ENCODE data around the gene ATXN1. TPM values are rescaled to one million over a fixed set of nuclear protein-coding genes. Genes with fewer than 3 reads are reported as not detected.

Gene ATXN1
- total RNA-seq, 1 experiment from 2014 or later = 5.6 TPM

DNA sequence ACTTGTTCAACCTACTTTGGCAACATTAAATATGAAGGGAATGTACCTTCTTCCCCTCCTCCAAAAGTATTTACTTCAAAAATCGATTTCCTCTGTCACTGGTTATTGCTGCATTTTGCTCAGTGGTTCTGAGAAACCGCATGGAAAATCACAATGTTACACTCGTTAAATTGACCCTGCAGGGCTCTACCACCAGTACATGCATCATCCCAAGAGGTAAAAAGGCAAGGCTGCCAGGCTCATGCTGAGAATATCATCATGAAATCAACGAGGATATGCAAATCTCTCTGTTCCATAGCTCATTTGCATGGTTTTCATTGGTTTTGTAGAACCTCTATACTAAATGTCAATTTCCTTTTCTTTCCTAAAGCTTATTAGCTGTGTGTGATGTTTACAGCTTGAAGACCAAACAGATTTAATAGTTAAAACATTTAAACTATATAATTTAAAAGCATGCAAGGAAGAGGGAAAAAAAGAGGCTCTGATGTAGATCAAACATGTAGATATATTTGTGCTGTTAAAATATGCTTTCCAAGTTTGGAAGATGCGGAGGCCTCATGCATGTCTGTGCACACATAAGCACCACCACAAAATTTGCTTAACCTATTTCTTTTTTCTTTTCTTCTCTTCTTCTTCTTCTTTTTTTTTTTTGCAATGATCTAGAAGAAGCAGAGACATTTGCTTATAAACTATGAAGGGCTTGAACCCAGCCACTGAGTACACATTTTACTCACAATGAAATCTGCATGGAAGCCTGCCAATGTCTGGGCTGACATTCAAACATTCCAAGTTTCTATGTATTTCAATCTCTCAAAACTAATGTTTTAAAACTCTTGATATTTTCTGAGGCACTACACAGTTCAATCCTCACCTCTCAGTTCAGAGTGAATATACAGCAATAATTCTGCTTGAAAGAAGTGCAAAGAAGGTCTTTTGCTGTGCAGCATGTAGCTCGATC, 328.9 kb downstream of the ATXN1 start:
- no peak overlapping the region for H3K9ac ChIP-seq (ENCODE audit: extremely low read depth, insufficient read length, low read length)
- H4K20me1 ChIP-seq (ENCODE audit: control insufficient read depth, insufficient read depth, insufficient read length) = no peaks in the 10 kb centered on the region
- no peaks in the 10 kb centered on the region for H3K9me3 Mint-ChIP-seq
- no peaks in the 10 kb centered on the region for H3K27me3 ChIP-seq (ENCODE audit: insufficient read depth, low read length)
- H2BK120ac ChIP-seq (ENCODE audit: low read depth, low read length, poor library complexity, severe bottlenecking) = no peak overlapping the region
- no peak overlapping the region for H3T11ph ChIP-seq (ENCODE audit: low read length)
- H4K5ac ChIP-seq (ENCODE audit: insufficient read length, low read depth, low read length) = no peak overlapping the region
- H3K79me1 ChIP-seq (ENCODE audit: insufficient read depth, low read depth, low read length, poor library complexity, severe bottlenecking) = no peaks in the 10 kb centered on the region
- no peaks in the 10 kb centered on the region for H3K27me3 Mint-ChIP-seq (ENCODE audit: low read depth)
- no peak overlapping the region for H2BK12ac ChIP-seq (ENCODE audit: insufficient read length, low read depth, low read length)
- H3K4me1 Mint-ChIP-seq = peaks cover 0 to 6% of the 10 kb centered on the region in 2 experiments; a peak in 1 of 4 replicates
- no peak overlapping the region for H3K4ac ChIP-seq (ENCODE audit: low read depth, low read length)
- peaks cover 2% of the 10 kb centered on the region; the same call in 1 of the 2 replicates for H3K4me1 ChIP-seq (ENCODE audit: insufficient read depth, low read length)
- H3K4me3 Mint-ChIP-seq = no peak overlapping the region
- no peak overlapping the region for H3K56ac ChIP-seq (ENCODE audit: insufficient read length, low read depth, low read length)
- H3K79me2 ChIP-seq (ENCODE audit: insufficient read depth, low read length) = no peaks in the 10 kb centered on the region
- no CpG with 5 or more reads among the region's 6 CpGs for WGBS (ENCODE audit: extremely low coverage, insufficient read length, low lambda C conversion rate)
- no peak overlapping the region for H3K23ac ChIP-seq (ENCODE audit: insufficient read length, low read depth, low read length)
- H3K36me3 Mint-ChIP-seq (ENCODE audit: insufficient read depth in 1 of 3, low read depth in 3 of 3) = no peaks in the 10 kb centered on the region
- H3K14ac ChIP-seq (ENCODE audit: insufficient read depth, low read length) = no peak overlapping the region
- no peaks in the 10 kb centered on the region for H3K23me2 ChIP-seq (ENCODE audit: insufficient read length, low read depth, low read length, poor library complexity, severe bottlenecking)
- no peak overlapping the region for H3K18ac ChIP-seq (ENCODE audit: insufficient read length, low read depth, low read length)
- H2AFZ ChIP-seq (ENCODE audit: low read length) = no peak overlapping the region
- DNase-seq = no peak
- TF ChIP-seq, protein P1, sequence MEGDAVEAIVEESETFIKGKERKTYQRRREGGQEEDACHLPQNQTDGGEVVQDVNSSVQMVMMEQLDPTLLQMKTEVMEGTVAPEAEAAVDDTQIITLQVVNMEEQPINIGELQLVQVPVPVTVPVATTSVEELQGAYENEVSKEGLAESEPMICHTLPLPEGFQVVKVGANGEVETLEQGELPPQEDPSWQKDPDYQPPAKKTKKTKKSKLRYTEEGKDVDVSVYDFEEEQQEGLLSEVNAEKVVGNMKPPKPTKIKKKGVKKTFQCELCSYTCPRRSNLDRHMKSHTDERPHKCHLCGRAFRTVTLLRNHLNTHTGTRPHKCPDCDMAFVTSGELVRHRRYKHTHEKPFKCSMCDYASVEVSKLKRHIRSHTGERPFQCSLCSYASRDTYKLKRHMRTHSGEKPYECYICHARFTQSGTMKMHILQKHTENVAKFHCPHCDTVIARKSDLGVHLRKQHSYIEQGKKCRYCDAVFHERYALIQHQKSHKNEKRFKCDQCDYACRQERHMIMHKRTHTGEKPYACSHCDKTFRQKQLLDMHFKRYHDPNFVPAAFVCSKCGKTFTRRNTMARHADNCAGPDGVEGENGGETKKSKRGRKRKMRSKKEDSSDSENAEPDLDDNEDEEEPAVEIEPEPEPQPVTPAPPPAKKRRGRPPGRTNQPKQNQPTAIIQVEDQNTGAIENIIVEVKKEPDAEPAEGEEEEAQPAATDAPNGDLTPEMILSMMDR (conservative IDR thresholded peaks at IDR 0.05) = no peak
- H2AK5ac ChIP-seq (ENCODE audit: insufficient read length, low read length) = no peak overlapping the region
- no peak overlapping the region for H4K91ac ChIP-seq (ENCODE audit: insufficient read length, low read depth, low read length)
- H3K27ac ChIP-seq (ENCODE audit: insufficient read length, low read depth, low read length) = no peak overlapping the region
- no peak overlapping the region for H3K4me2 ChIP-seq (ENCODE audit: insufficient read depth, insufficient read length, low read length)
- H3K9me3 ChIP-seq (ENCODE audit: control insufficient read depth, low read depth, low read length) = no peaks in the 10 kb centered on the region
- H4K8ac ChIP-seq (replicated peaks; ENCODE audit: insufficient read length, low read depth, low read length) = no peak overlapping the region
- no peak overlapping the region for H2BK20ac ChIP-seq (ENCODE audit: low read depth, low read length, poor library complexity, severe bottlenecking)
- H3K27ac Mint-ChIP-seq = no peak overlapping the region
- H2BK5ac ChIP-seq (ENCODE audit: insufficient read length, low read length) = no peak overlapping the region
- no peak overlapping the region for H2BK15ac ChIP-seq (ENCODE audit: low read depth, low read length)
